Left ventricle myocardium inferior (tissue), 1 donor: Measurements from ENCODE around the gene SH3PXD2A. TPM values are rescaled to one million over a fixed set of nuclear protein-coding genes. Genes with fewer than 3 reads are reported as not detected.

Experiments
- DNase-seq: peaks from one replicate; pipeline ENCODE4 v3.0.0-alpha.2; 2020
- H3K27ac ChIP-seq: fragments of 200-600 bp; replicated peaks from 2 replicates; pipeline ENCODE4 v1.8.0; 2021
- H3K27me3 ChIP-seq: fragments of 200-600 bp; 2 replicates; pipeline ENCODE4 v1.8.0; 2021; ENCODE audit warnings: low read depth
- H3K36me3 ChIP-seq: fragments of 200-600 bp; 2 replicates; pipeline ENCODE4 v1.8.0; 2021
- H3K4me1 ChIP-seq: fragments of 200-600 bp; 2 replicates; pipeline ENCODE4 v1.8.0; 2021
- H3K4me3 ChIP-seq: fragments of 200-600 bp; 2 replicates; pipeline ENCODE4 v1.8.0; 2021; ENCODE audit warnings: mild to moderate bottlenecking, moderate library complexity
- H3K9me3 ChIP-seq: fragments of 200-600 bp; replicated peaks from 2 replicates; pipeline ENCODE4 v1.8.0; 2021
- CTCF ChIP-seq: fragments of 200-600 bp; IDR thresholded peaks from 2 replicates; pipeline ENCODE4 v1.8.0; 2021; ENCODE audit warnings: antibody characterized with exemption, mild to moderate bottlenecking, borderline replicate concordance
- intact Hi-C: fragments of 100-400 bp; cut with micrococcal nuclease; formaldehyde crosslinking; loops from one replicate; pipeline ENCODE4 v1.11.0; 2022
- total RNA-seq: library from RNA; stranded (reverse); fragmentation: NEBNext Ultra II Directional; extraction: Animal tissue kit (Norgen Biotek cat#: 25700); gene quantifications from one replicate; pipeline ENCODE4 v1.2.1, GENCODE V29; 2021
- donor health status: DM: no; HTN: yes; CAD: no; lungs with severe emphysema.

Gene SH3PXD2A
- total RNA-seq, 1 donor from 2014 or later: 34.4 TPM

GRCh38 chr10:103836273-103836672 lies 19.1 kb downstream of the SH3PXD2A start:
- Histone ChIP-seq H3K27ac (peak overlapping the region; percentile 80), H3K27me3 (no peaks in the 10 kb centered on the region), H3K4me3 (no peak overlapping the region), H3K36me3 (no peaks in the 10 kb centered on the region), H3K9me3 (peaks cover 5% of the 10 kb centered on the region), H3K4me1 (peaks cover 90% of the 10 kb centered on the region)
- no peak for TF ChIP-seq CTCF
- intact Hi-C loops: no loop called here
- no peak for DNase-seq

GRCh38 chr10:103835096-103836050 lies 20.0 kb downstream of the SH3PXD2A start:
- Histone ChIP-seq H3K27me3 (no peaks in the 10 kb centered on the region), H3K27ac (peak overlapping the region; percentile 80), H3K9me3 (peaks cover 5% of the 10 kb centered on the region), H3K4me1 (peaks cover 88% of the 10 kb centered on the region), H3K36me3 (no peaks in the 10 kb centered on the region), H3K4me3 (no peak overlapping the region)
- peak; percentile 79 for DNase-seq
- no peak for TF ChIP-seq CTCF
- intact Hi-C loops: no loop called here

GRCh38 chr10:103834436-103835095 lies 20.8 kb downstream of the SH3PXD2A start:
- DNase-seq: no peak
- Histone ChIP-seq H3K36me3 (no peaks in the 10 kb centered on the region), H3K9me3 (peaks cover 5% of the 10 kb centered on the region), H3K4me1 (peaks cover 88% of the 10 kb centered on the region), H3K4me3 (no peak overlapping the region), H3K27ac (peak overlapping the region; percentile 80), H3K27me3 (no peaks in the 10 kb centered on the region)
- no peak for TF ChIP-seq CTCF
- intact Hi-C loops: no loop called here

GRCh38 chr10:103833731-103834365 lies 21.5 kb downstream of the SH3PXD2A start:
- TF ChIP-seq CTCF: no peak
- H3K4me3 ChIP-seq: no peak overlapping the region
- peaks cover 83% of the 10 kb centered on the region for H3K4me1 ChIP-seq
- H3K9me3 ChIP-seq: peaks cover 5% of the 10 kb centered on the region
- no peaks in the 10 kb centered on the region for H3K36me3 ChIP-seq
- no peaks in the 10 kb centered on the region for H3K27me3 ChIP-seq
- H3K27ac ChIP-seq: peak overlapping the region; percentile 80
- intact Hi-C loops: no loop called here
- DNase-seq: peak; percentile 67

- Histone ChIP-seq H3K27me3 (no peaks in the 10 kb centered on the region), H3K4me3 (no peak overlapping the region), H3K4me1 (peaks cover 73% of the 10 kb centered on the region), H3K9me3 (peaks cover 5% of the 10 kb centered on the region), H3K27ac (peak overlapping the region; percentile 80), H3K36me3 (no peaks in the 10 kb centered on the region)
- TF ChIP-seq CTCF: no peak
- intact Hi-C loops: no loop called here
- no peak for DNase-seq
Observed at GRCh38 chr10:103832806-103833205, 22.6 kb downstream of the SH3PXD2A start.
